Peyer's patch (tissue), 4 donors: ENCODE results near the gene CELF6.

ENCODE experiments used
- POLR2A ChIP-seq, 2 donors: fragments of 450-650 bp; IDR thresholded peaks; one replicate each; pipeline ENCODE4 v1.5.1; 2017; ENCODE audit warnings: antibody characterized with exemption in 2 of 2, mild to moderate bottlenecking in 2 of 2, moderate library complexity in 2 of 2
- TF ChIP-seq, protein P1 (sequence below), 6 experiments: fragments of 450-650 bp in 4 of 6; fragments of 200-600 bp in 2 of 6; sonication (generic) in 1 of 6; IDR thresholded peaks; one replicate each; pipeline ENCODE4 v1.5.1; 2017 to 2019; ENCODE audit warnings: antibody characterized with exemption in 6 of 6, mild to moderate bottlenecking in 3 of 6, moderate library complexity in 1 of 6

DNA sequence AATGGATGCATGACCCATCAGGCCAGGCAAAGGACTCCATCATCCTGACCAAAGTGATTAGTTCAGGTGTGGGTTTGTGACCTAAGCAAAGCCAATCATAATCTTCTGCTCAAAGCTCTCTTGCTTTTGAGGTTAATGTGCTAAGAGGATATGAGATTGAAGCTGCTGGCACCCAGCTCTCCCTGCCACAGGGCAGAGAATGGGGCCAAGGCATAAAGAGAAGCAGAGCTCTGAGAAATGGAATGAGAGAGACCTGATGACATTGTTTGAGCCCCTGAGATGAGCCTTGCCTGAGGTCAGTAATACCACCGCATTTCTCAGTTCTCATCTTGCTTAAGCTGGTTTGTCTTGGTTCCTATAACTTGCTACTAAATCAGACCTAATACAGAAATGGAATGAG is 41.2 kb downstream of the CELF6 start:
- TF ChIP-seq, protein P1, sequence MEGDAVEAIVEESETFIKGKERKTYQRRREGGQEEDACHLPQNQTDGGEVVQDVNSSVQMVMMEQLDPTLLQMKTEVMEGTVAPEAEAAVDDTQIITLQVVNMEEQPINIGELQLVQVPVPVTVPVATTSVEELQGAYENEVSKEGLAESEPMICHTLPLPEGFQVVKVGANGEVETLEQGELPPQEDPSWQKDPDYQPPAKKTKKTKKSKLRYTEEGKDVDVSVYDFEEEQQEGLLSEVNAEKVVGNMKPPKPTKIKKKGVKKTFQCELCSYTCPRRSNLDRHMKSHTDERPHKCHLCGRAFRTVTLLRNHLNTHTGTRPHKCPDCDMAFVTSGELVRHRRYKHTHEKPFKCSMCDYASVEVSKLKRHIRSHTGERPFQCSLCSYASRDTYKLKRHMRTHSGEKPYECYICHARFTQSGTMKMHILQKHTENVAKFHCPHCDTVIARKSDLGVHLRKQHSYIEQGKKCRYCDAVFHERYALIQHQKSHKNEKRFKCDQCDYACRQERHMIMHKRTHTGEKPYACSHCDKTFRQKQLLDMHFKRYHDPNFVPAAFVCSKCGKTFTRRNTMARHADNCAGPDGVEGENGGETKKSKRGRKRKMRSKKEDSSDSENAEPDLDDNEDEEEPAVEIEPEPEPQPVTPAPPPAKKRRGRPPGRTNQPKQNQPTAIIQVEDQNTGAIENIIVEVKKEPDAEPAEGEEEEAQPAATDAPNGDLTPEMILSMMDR (IDR thresholded peaks at IDR 0.05) = no peak
- TF ChIP-seq POLR2A (IDR thresholded peaks at IDR 0.05) = no peak
